ENCODE measurements around the gene CFAP299.

The CFAP299 gene

GRCh38 chr4:80585542-80585941 lies 250.0 kb downstream of the CFAP299 start:
- H3K4me1 ChIP-seq (ENCODE audit: control insufficient read depth in 1 of 2, insufficient read depth in 1 of 2, low read depth in 1 of 2, low read length in 1 of 2), result no peaks in the 10 kb centered on the region
- H3K9me3 ChIP-seq, result no peaks in the 10 kb centered on the region
- no peaks in the 10 kb centered on the region for H3K36me3 ChIP-seq
- H3K27ac ChIP-seq, result no peak overlapping the region
- H3K27me3 ChIP-seq, result no peaks in the 10 kb centered on the region
- no peak for TF ChIP-seq CTCF (IDR thresholded peaks at IDR 0.05)
- no peak overlapping the region for H3K4me3 ChIP-seq (ENCODE audit: low read depth in 1 of 2, low read length in 1 of 2)

DNA sequence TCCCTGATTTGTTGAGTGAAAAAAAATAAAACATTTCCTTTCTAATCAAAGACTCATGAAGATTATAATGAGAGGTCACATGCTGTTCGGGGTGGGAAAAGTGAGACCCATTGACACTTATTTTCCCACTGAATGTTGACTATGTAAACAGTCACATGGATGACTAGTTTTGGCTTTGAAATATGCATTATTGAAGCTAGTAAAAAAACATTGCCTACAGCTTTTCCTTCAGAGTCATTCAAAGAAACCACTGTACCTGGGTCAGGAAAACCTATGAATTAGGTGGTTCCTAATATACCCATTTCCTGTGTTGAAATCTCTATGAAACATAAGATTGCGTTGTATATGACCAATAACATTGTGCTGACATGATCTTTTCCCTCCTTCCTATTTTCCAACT lies 251.2 kb downstream of the CFAP299 start:
- no peak for TF ChIP-seq CTCF (IDR thresholded peaks at IDR 0.05)
- no peaks in the 10 kb centered on the region for H3K36me3 ChIP-seq
- H3K27ac ChIP-seq, result no peak overlapping the region
- H3K9me3 ChIP-seq, result no peaks in the 10 kb centered on the region
- H3K4me3 ChIP-seq (ENCODE audit: low read depth in 1 of 2, low read length in 1 of 2), result no peak overlapping the region
- H3K27me3 ChIP-seq, result no peaks in the 10 kb centered on the region
- H3K4me1 ChIP-seq (ENCODE audit: control insufficient read depth in 1 of 2, insufficient read depth in 1 of 2, low read depth in 1 of 2, low read length in 1 of 2), result no peaks in the 10 kb centered on the region

DNA sequence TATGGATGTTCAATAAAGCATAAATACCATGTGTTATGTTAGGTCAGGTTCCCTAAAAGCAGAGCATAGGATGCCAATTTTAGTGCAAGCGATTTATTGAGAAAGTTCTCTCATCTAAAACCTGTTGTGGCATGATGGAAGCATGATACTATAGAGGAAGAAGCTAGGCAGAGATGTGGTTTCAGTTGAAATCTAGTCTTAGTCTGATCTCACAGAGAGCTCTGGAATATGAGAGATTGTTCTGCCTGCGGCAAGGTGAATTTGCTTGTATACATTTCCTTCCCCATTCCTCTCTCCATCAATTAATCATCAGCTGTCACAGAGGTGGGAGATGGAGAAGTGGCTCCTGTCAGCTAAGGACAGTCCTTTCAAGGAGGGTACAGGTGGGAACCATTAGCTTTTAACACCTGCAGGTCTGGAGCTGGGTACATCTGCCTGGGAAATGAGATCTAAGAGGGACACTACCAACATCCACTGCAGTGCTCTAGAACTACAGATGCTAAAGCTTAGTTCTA lies 252.4 kb downstream of the CFAP299 start:
- Histone ChIP-seq H3K4me3 (ENCODE audit: low read depth in 1 of 2, low read length in 1 of 2) (no peak overlapping the region), H3K27ac (no peak overlapping the region), H3K4me1 (ENCODE audit: control insufficient read depth in 1 of 2, insufficient read depth in 1 of 2, low read depth in 1 of 2, low read length in 1 of 2) (no peaks in the 10 kb centered on the region), H3K36me3 (no peaks in the 10 kb centered on the region), H3K9me3 (no peaks in the 10 kb centered on the region), H3K27me3 (no peaks in the 10 kb centered on the region)
- TF ChIP-seq CTCF (IDR thresholded peaks at IDR 0.05), result no peak

DNA sequence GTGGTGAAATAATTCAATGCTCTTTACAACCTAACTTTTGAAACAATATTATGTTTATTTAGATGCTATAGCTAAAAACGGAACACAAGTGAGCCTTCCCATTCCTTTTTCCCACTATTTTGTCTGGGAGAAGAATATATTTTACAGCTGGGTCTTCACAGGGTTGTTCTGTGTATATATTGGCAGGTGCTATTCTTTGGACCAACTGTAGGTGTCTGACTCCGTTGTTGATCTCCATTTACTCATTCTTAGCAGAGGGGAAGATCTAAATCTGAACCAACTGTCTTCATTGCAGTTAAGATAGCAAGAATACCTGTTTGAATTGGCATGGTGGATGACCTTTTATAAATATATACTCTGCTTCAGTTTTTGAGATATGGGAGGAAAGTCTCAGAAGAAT lies 257.4 kb downstream of the CFAP299 start:
- H3K27me3 ChIP-seq, result no peaks in the 10 kb centered on the region
- no peaks in the 10 kb centered on the region for H3K4me1 ChIP-seq (ENCODE audit: control insufficient read depth in 1 of 2, insufficient read depth in 1 of 2, low read depth in 1 of 2, low read length in 1 of 2)
- no peaks in the 10 kb centered on the region for H3K36me3 ChIP-seq
- no peak overlapping the region for H3K27ac ChIP-seq
- no peaks in the 10 kb centered on the region for H3K9me3 ChIP-seq
- no peak overlapping the region for H3K4me3 ChIP-seq (ENCODE audit: low read depth in 1 of 2, low read length in 1 of 2)
- no peak for TF ChIP-seq CTCF (IDR thresholded peaks at IDR 0.05)

- Histone ChIP-seq H3K4me3 (ENCODE audit: low read depth in 1 of 2, low read length in 1 of 2) (no peak overlapping the region), H3K36me3 (no peaks in the 10 kb centered on the region), H3K27me3 (no peaks in the 10 kb centered on the region), H3K4me1 (ENCODE audit: control insufficient read depth in 1 of 2, insufficient read depth in 1 of 2, low read depth in 1 of 2, low read length in 1 of 2) (no peaks in the 10 kb centered on the region), H3K27ac (no peak overlapping the region), H3K9me3 (no peaks in the 10 kb centered on the region)
- TF ChIP-seq CTCF (IDR thresholded peaks at IDR 0.05), result no peak
Observed at GRCh38 chr4:80594701-80595100, 259.2 kb downstream of the CFAP299 start.

Measured in neutrophil (primary cell).